ENCODE data around the gene DAZAP1.

GRCh38 chr19:1472231-1473084 lies 65.1 kb downstream of the DAZAP1 start:
- no peak for TF ChIP-seq CTCF (IDR thresholded peaks at IDR 0.05)
- no peak for TF ChIP-seq ZFX (IDR thresholded peaks at IDR 0.05; ENCODE audit: borderline replicate concordance)

Measured in 22Rv1 (cell line).